COLO668 (cell line): ENCODE results near the gene CCNI.
A peak's percentile ranks its signal among the peaks of the same experiment; 100 is the strongest.
"Not testable (repeated sequence)": the region's sequence is repeated elsewhere in the genome, so short reads cannot be mapped to it uniquely, and the experiment has no call there.

Experiments used
- DNase-seq: peaks from one replicate; lab custom pipeline; 2025; ENCODE audit not compliant: unreplicated experiment; lab: John Stamatoyannopoulos, UW

CCNI gene

GRCh38 chr4:77082886-77083608 is 7.3 kb upstream of the CCNI start:
- DNase-seq: no peak

DNA sequence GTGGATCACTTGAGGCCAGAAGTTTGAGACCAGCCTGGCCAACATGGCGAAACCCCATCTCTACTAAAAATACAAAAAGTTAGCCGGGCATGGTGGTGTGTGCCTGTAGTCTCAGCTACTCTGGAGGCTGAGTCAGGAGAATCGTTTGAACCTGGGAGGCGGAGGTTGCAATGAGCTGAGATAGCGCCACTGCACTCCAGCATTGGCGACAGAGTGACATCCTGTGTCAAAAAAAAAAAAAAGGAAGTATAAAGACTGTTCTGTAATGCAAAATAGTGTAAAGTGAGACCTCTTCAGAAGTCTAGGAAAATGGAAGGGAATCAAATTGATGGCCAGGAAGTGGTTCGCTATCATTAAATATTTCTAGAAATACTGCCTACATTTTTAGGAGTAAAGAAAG is 5.0 kb upstream of the CCNI start:
- DNase-seq: not testable (repeated sequence)

GRCh38 chr4:77079281-77079680 is 3.5 kb upstream of the CCNI start:
- no peak for DNase-seq

- DNase-seq: no peak
These were observed 2.6 kb upstream of the CCNI start for GRCh38 chr4:77078401-77078800.

- no peak for DNase-seq
These were observed 1.3 kb upstream of the CCNI start for GRCh38 chr4:77076889-77077635.

DNA sequence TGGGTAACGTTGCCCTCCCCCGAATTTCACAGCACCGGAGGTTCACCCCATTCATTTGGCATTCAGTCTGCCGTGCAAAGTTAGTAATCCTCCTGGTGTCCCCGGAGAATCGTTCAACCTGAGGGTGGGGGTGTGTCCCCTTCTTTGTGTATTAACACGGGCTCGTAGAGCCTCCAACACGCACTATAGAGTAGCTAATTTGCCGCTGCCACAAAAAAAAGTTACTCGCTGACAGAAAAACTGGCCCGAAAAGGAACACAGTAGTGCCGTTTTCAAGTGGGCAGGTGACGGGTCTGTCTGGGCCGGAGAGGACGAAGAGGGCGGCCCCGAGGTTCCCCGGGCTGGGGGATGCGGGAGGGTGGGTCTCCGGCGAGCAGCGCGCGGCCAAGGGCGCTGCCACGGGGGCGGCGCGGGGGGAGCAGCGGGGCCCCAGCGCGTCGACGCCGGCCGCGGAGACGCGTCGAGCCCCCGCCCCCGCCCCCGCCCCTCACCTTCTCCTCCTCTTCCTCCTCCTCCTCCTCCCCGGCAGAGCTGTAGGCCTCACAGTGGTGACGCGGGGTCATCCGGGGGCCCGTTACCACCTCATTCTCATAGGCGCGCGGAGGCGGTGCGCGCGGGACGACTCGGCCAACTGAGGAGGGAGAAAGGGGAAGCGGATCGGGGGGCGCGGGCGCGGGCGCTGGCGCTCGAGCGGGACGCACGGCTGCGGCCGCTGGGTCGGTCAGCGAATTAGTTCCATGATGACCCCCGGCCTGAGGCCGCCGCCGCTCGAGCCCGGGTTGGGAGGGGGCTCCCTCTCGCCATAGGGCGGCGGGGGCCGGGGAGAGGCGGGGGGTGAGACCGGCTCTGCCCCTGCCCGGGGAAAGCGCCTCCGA is 571 bp downstream of the CCNI start:
- peak; percentile 57 for DNase-seq

DNA sequence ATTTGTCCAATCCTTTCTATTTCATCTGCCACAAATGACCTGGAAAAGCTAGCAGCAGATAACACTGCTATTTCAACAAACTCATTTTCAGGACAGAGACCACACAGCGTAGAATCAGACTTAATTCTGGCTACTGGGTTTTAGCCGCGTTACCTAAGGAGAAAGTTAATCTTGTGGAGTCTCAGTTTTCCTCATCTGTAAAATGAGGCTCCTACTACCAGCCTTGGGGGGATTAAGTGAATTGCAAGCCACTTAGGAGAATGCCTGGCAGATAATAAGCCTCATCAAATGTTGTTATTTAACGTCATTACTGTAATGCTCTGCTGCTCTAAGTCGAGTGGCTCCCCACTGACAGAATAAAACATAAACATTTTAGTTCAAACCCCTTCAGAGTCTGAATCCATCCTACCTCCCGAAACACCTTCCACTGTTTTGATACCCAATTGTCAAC is 1.4 kb downstream of the CCNI start:
- DNase-seq: no peak

GRCh38 chr4:77073981-77074380 is 1.8 kb downstream of the CCNI start:
- no peak for DNase-seq

GRCh38 chr4:77073106-77073809 is 2.5 kb downstream of the CCNI start:
- no peak for DNase-seq

GRCh38 chr4:77072195-77072753 is 3.5 kb downstream of the CCNI start:
- DNase-seq: peak; percentile 13

GRCh38 chr4:77069514-77069913 is 6.3 kb downstream of the CCNI start:
- DNase-seq: not testable (repeated sequence)

- DNase-seq: no peak
These were observed 10.4 kb downstream of the CCNI start for GRCh38 chr4:77065382-77065781.

GRCh38 chr4:77062856-77063255 is 12.9 kb downstream of the CCNI start:
- no peak for DNase-seq

DNA sequence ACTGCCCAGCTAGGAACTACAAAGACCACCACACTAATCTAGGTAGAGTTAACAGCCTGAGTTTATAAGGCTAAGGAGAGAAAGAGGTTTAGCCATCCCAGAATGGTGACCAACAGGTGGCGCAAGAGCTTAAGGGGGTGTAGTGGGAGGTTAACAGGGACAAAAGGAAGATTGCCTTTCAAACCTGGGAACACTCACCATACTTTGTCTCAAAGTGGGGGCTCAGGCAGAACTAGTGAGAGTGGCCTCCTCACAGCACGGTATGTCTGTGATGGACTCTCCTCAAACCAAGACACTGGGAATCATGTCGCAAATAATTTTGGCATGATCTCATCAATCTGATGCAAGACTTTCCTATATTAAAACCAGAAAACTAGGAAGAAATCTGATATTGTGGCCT is 23.4 kb downstream of the CCNI start:
- DNase-seq: peak; percentile 70

- no peak for DNase-seq
These were observed 24.8 kb downstream of the CCNI start for GRCh38 chr4:77050962-77051361.

GRCh38 chr4:77047037-77047436 is 28.8 kb downstream of the CCNI start:
- DNase-seq: no peak

- DNase-seq: no peak
These were observed 30.3 kb downstream of the CCNI start for GRCh38 chr4:77045490-77045889.

- no peak for DNase-seq
These were observed 31.2 kb downstream of the CCNI start for GRCh38 chr4:77044461-77045150.

DNA sequence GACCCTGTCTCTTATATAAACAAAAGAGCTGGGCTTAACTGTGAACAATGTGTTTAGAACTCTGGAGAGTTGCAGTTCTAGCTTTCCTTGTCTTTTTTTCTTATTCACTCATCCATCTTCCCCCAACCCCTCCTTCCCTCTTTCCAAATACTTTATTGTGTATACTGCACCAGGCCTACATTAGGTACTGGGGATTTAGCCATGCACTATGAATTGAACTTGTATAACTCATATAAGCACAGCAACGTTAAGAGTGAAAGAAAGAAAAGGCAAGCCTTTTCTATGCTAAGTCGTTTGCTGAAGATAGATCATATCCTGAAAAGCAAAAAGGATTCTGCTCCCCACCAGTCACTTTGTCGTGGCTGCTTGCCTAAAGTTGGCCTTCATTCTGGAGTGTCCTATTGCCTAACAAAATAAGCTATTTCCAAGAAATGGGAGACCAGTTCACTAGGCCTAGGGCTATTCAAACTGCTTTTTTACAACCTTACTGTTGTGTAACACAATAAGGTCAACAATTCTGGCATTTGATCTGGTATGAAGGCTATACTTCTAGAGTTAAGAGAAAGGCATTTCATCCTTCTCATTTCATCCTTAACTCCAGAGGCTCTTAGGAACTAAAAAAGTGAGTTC is 32.2 kb downstream of the CCNI start:
- no peak for DNase-seq
